ENCODE data around the gene BEST4. TPM values are rescaled to one million over a fixed set of nuclear protein-coding genes. Genes with fewer than 3 reads are reported as not detected.
"Not testable (repeated sequence)": the region's sequence is repeated elsewhere in the genome, so short reads cannot be mapped to it uniquely, and the experiment has no call there.

The BEST4 gene
- total and polyA plus RNA-seq, 7 donors = 0.08 TPM; not detected in 6

DNA sequence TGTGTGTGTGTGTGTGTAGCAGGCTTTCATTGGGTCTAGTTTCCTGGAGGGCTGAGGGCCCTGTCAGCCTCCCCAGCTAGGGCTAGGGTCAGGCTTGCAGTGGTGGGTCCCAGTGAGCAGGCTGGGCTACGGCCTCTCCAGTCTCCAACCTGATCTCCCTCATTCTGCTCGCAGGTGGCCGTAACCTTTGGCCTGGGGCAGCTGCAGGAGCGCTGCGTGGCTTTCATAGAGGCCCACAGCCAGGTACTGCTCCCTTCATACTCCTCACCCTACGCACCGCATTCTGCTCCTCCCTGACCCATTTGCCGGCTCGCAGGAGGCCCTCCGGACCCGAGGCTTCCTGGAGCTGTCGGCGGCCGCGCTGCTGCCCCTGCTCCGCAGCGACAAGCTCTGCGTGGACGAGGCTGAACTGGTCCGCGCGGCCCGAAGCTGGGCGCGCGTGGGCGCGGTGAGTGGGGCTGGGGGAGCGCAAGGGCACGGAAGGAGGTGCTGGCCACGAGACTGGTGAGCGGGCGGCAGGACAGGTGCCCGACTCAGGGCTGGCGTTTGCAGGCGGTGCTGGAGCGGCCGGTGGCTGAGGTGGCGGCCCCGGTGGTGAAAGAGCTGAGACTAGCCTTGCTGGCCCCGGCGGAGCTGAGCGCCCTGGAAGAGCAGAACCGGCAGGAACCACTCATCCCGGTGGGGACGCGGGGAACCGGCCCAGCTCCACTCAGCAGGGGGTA, 25.0 kb upstream of the BEST4 start:
- Histone ChIP-seq H3K27ac (peak overlapping the region; percentile 96), H3K9me3 (no peaks in the 10 kb centered on the region), H3K36me3 (ENCODE audit: insufficient read depth in 1 of 2, low read depth in 1 of 2) (no peaks in the 10 kb centered on the region), H3K4me1 (peaks cover 11% of the 10 kb centered on the region), H3K4me3 (peak overlapping the region; percentile 72), H3K27me3 (ENCODE audit: insufficient read depth in 3 of 3, low read length in 2 of 3) (no peaks in the 10 kb centered on the region)
- intact Hi-C loops (cut with DNase I) = no loop called here
- 51 to 57% (median 52%) methylated on average over 44 to 48 of the region's 48 CpGs for WGBS, 3 donors
- ATAC-seq (peak; percentile 17 to 43 (median 33)), DNase-seq (peak in 1 of 2 donors; percentile 69)
- TF ChIP-seq, protein P1, sequence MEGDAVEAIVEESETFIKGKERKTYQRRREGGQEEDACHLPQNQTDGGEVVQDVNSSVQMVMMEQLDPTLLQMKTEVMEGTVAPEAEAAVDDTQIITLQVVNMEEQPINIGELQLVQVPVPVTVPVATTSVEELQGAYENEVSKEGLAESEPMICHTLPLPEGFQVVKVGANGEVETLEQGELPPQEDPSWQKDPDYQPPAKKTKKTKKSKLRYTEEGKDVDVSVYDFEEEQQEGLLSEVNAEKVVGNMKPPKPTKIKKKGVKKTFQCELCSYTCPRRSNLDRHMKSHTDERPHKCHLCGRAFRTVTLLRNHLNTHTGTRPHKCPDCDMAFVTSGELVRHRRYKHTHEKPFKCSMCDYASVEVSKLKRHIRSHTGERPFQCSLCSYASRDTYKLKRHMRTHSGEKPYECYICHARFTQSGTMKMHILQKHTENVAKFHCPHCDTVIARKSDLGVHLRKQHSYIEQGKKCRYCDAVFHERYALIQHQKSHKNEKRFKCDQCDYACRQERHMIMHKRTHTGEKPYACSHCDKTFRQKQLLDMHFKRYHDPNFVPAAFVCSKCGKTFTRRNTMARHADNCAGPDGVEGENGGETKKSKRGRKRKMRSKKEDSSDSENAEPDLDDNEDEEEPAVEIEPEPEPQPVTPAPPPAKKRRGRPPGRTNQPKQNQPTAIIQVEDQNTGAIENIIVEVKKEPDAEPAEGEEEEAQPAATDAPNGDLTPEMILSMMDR (IDR thresholded peaks at IDR 0.05) = no peak

GRCh38 chr1:44811234-44811633, 23.3 kb upstream of the BEST4 start:
- Histone ChIP-seq H3K4me3 (no peak overlapping the region), H3K4me1 (peaks cover 29% of the 10 kb centered on the region), H3K27ac (peak overlapping the region; percentile 94), H3K9me3 (no peaks in the 10 kb centered on the region), H3K27me3 (ENCODE audit: insufficient read depth in 3 of 3, low read length in 2 of 3) (no peaks in the 10 kb centered on the region), H3K36me3 (ENCODE audit: insufficient read depth in 1 of 2, low read depth in 1 of 2) (peaks cover 0 to 1% of the 10 kb centered on the region in 2 donors)
- no peak for DNase-seq
- WGBS, 3 donors = 78 to 84% (median 80%) methylated on average over 8 of the region's 8 CpGs
- TF ChIP-seq, protein P1 (IDR thresholded peaks at IDR 0.05) = no peak
- no peak for ATAC-seq
- intact Hi-C loops (cut with DNase I) = no loop called here

DNA sequence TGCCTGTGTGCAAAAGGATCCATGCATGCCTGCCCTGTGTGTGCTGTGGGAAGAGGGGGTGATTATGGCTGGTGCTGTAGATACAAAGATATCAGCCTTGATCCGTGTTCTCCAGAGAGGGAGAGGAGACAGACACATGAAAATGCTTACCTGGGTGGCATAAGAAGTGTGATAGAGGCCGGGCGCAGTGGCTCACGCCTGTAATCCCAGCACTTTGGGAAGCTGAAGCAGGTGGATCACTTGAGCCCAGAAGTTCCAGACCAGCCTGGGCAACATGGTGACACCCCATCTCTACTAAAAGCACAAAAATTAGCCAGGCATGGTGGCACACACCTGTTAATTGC, 22.8 kb upstream of the BEST4 start:
- DNase-seq = peak in 1 of 2 donors; percentile 17
- intact Hi-C loops (cut with DNase I) = not testable (repeated sequence)
- peak overlapping the region; percentile 94 for H3K27ac ChIP-seq

GRCh38 chr1:44810101-44810761, 22.3 kb upstream of the BEST4 start:
- Histone ChIP-seq H3K27me3 (ENCODE audit: insufficient read depth in 3 of 3, low read length in 2 of 3) (no peaks in the 10 kb centered on the region), H3K4me1 (peaks cover 32% of the 10 kb centered on the region), H3K36me3 (ENCODE audit: insufficient read depth in 1 of 2, low read depth in 1 of 2) (peaks cover 0 to 11% of the 10 kb centered on the region in 2 donors), H3K4me3 (peak overlapping the region; percentile 51), H3K27ac (peak overlapping the region; percentile 94), H3K9me3 (no peaks in the 10 kb centered on the region)
- no peak for ATAC-seq
- WGBS, 3 donors = 44 to 65% (median 52%) methylated on average over 12 of the region's 12 CpGs
- TF ChIP-seq, protein P1 (IDR thresholded peaks at IDR 0.05) = no peak
- intact Hi-C loops (cut with DNase I) = no loop called here
- peak; percentile 70 to 80 for DNase-seq

More for the DNA sequence above, 22.8 kb upstream of the BEST4 start:
- not testable (repeated sequence) for H3K4me3 ChIP-seq; ATAC-seq; H3K9me3 ChIP-seq; H3K27me3 ChIP-seq (ENCODE audit: insufficient read depth in 3 of 3, low read length in 2 of 3); H3K36me3 ChIP-seq (ENCODE audit: insufficient read depth in 1 of 2, low read depth in 1 of 2)
- peaks cover 32% of the 10 kb centered on the region for H3K4me1 ChIP-seq
- WGBS, 3 donors = 89 to 91% (median 90%) methylated on average over 4 of the region's 4 CpGs

All from psoas muscle (tissue), 8 donors.